GM23338 (cell line): ENCODE results near the gene NDN.

Experiments used
- CTCF ChIP-seq, 2 experiments: fragments of 200-600 bp in 1 of 2; sonication (generic) in 1 of 2; conservative IDR thresholded peaks; 2 replicates each; pipeline versions ENCODE4 v1.5.1 to v1.6.1; 2016 to 2017; ENCODE audit warnings: antibody characterized with exemption in 2 of 2, low read depth in 2 of 2, mild to moderate bottlenecking in 2 of 2, moderate library complexity in 1 of 2
- EZH2 ChIP-seq: fragments of 200-600 bp; sonication (generic); IDR thresholded peaks from one replicate; pipeline ENCODE4 v1.8.0; 2017; ENCODE audit warnings: antibody characterized with exemption, mild to moderate bottlenecking, low read depth; ENCODE audit not compliant: unreplicated experiment
- EZH2phosphoT487 ChIP-seq: fragments of 200-600 bp; sonication (generic); IDR thresholded peaks from one replicate; pipeline ENCODE4 v1.8.1; 2018; ENCODE audit warnings: antibody characterized with exemption; ENCODE audit not compliant: unreplicated experiment
- POLR2AphosphoS5 ChIP-seq: IDR thresholded peaks from 2 replicates; pipeline ENCODE4 v1.6.1; 2016; ENCODE audit warnings: antibody characterized with exemption, low read depth
- TF ChIP-seq, protein P1 (sequence below): IDR thresholded peaks from one replicate; pipeline ENCODE4 v1.6.1; 2018; ENCODE audit warnings: antibody characterized with exemption; ENCODE audit not compliant: unreplicated experiment

DNA sequence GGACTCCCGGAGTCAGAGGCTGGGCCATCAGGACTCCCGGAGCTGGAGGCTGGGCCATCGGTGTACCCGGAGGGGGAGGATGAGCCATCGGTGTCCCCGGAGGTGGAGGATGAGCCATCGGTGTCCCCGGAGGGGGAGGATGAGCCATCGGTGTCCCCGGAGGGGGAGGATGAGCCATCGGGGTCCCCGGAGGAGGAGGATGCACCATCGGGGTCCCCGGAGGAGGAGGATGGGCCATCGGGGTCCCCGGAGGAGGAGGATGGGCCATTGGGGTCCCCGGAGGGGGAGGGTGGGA lies 40.2 kb downstream of the NDN start:
- TF ChIP-seq CTCF (conservative IDR thresholded peaks at IDR 0.05; ENCODE audit: low read depth in 2 of 2) (no peak), POLR2AphosphoS5 (no peak), EZH2phosphoT487 (no peak), EZH2 (no peak)
- TF ChIP-seq, protein P1, sequence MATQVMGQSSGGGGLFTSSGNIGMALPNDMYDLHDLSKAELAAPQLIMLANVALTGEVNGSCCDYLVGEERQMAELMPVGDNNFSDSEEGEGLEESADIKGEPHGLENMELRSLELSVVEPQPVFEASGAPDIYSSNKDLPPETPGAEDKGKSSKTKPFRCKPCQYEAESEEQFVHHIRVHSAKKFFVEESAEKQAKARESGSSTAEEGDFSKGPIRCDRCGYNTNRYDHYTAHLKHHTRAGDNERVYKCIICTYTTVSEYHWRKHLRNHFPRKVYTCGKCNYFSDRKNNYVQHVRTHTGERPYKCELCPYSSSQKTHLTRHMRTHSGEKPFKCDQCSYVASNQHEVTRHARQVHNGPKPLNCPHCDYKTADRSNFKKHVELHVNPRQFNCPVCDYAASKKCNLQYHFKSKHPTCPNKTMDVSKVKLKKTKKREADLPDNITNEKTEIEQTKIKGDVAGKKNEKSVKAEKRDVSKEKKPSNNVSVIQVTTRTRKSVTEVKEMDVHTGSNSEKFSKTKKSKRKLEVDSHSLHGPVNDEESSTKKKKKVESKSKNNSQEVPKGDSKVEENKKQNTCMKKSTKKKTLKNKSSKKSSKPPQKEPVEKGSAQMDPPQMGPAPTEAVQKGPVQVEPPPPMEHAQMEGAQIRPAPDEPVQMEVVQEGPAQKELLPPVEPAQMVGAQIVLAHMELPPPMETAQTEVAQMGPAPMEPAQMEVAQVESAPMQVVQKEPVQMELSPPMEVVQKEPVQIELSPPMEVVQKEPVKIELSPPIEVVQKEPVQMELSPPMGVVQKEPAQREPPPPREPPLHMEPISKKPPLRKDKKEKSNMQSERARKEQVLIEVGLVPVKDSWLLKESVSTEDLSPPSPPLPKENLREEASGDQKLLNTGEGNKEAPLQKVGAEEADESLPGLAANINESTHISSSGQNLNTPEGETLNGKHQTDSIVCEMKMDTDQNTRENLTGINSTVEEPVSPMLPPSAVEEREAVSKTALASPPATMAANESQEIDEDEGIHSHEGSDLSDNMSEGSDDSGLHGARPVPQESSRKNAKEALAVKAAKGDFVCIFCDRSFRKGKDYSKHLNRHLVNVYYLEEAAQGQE = no peak
